Spleen (tissue), 7 donors: ENCODE results near the gene C5AR2.

ENCODE experiments used
- CTCF ChIP-seq, 11 experiments: fragments of 200-600 bp in 7 of 11; fragments of 450-650 bp in 4 of 11; sonication (generic) in 4 of 11; IDR thresholded peaks in 8 of 11; conservative IDR thresholded peaks in 3 of 11; 1 replicate in 7 of 11; 2 replicates in 4 of 11; pipeline versions ENCODE4 v1.4.0 to v1.8.0; 2016 to 2021; ENCODE audit warnings: antibody characterized with exemption in 11 of 11, inconsistent platforms in 4 of 11, mild to moderate bottlenecking in 1 of 11
- POLR2A ChIP-seq, 3 donors: fragments of 450-650 bp; IDR thresholded peaks; one replicate each; pipeline ENCODE4 v1.5.1; 2017; ENCODE audit warnings: antibody characterized with exemption in 3 of 3, mild to moderate bottlenecking in 1 of 3
- POLR2AphosphoS5 ChIP-seq, 3 donors: sonication (generic); formaldehyde crosslinking; IDR thresholded peaks; one replicate each; pipeline ENCODE4 v1.5.1; 2017; ENCODE audit warnings: antibody characterized with exemption in 3 of 3
- donor health status: DM: no; HTN: no; CAD: no; lungs with moderate emphysema.
- donor health status: DM: no; HTN: no; CAD: no.
- donor health status: DM: no; HTN: no; CAD: no.

- no peak for TF ChIP-seq POLR2A (IDR thresholded peaks at IDR 0.05)
- TF ChIP-seq CTCF (IDR thresholded peaks at IDR 0.05 in 8 of 11, conservative IDR thresholded peaks at IDR 0.05 in 3 of 11): peak; percentile 78 to 96 (median 88)
- peak in 1 of 3 donors; percentile 84 for TF ChIP-seq POLR2AphosphoS5 (IDR thresholded peaks at IDR 0.05)
These were observed 26.6 kb upstream of the C5AR2 start for GRCh38 chr19:47305309-47305751.
